Astrocyte of the spinal cord (primary cell): ENCODE measurements around the gene ZNF438.

ENCODE experiments used
- DNase-seq: peaks from one replicate; pipeline ENCODE4 v3.0.0; 2011; ENCODE audit warnings: low read depth, low spot score
- H3K4me3 ChIP-seq: 2 replicates; pipeline ENCODE4 v1.5.1; 2011; ENCODE audit warnings: low read depth, mild to moderate bottlenecking, low read length, moderate library complexity
- CTCF ChIP-seq: IDR thresholded peaks from 2 replicates; pipeline ENCODE4 v1.5.1; 2012; ENCODE audit warnings: low read depth, mild to moderate bottlenecking, low read length, inconsistent platforms
- in situ Hi-C: cut with HindIII; loops from 2 replicates; pipeline ENCODE4 v1.10.0; 2017; ENCODE audit warnings: low sequenced_read_pairs

The ZNF438 gene

GRCh38 chr10:31010062-31010461, 21.6 kb downstream of the ZNF438 start:
- no peak overlapping the region for H3K4me3 ChIP-seq
- in situ Hi-C loops = no loop called here
- no peak for DNase-seq
- TF ChIP-seq CTCF = no peak

- no peak for TF ChIP-seq CTCF
- DNase-seq = no peak
- in situ Hi-C loops = no loop called here
- no peak overlapping the region for H3K4me3 ChIP-seq
These were observed 25.8 kb downstream of the ZNF438 start for GRCh38 chr10:31005895-31006294.

GRCh38 chr10:31004611-31005193, 27.0 kb downstream of the ZNF438 start:
- no peak for TF ChIP-seq CTCF
- DNase-seq = peak; percentile 93
- H3K4me3 ChIP-seq = no peak overlapping the region
- in situ Hi-C loops = no loop called here

GRCh38 chr10:31001740-31002139, 29.9 kb downstream of the ZNF438 start:
- in situ Hi-C loops = no loop called here
- TF ChIP-seq CTCF = no peak
- no peak overlapping the region for H3K4me3 ChIP-seq
- no peak for DNase-seq

- in situ Hi-C loops = no loop called here
- DNase-seq = no peak
- H3K4me3 ChIP-seq = no peak overlapping the region
- no peak for TF ChIP-seq CTCF
These were observed 30.8 kb downstream of the ZNF438 start for GRCh38 chr10:31000867-31001266.

- no peak overlapping the region for H3K4me3 ChIP-seq
- in situ Hi-C loops = no loop called here
- DNase-seq = no peak
These were observed 31.4 kb downstream of the ZNF438 start for GRCh38 chr10:31000071-31000782.

More at GRCh38 chr10:31000071-31000782, 31.4 kb downstream of the ZNF438 start:
- no peak for TF ChIP-seq CTCF
